Measurements from ENCODE around the gene NXPE2. TPM values are rescaled to one million over a fixed set of nuclear protein-coding genes. Genes with fewer than 3 reads are reported as not detected.

The NXPE2 gene
- total RNA-seq, 1 donor from 2014 or later: 0.19 TPM

DNA sequence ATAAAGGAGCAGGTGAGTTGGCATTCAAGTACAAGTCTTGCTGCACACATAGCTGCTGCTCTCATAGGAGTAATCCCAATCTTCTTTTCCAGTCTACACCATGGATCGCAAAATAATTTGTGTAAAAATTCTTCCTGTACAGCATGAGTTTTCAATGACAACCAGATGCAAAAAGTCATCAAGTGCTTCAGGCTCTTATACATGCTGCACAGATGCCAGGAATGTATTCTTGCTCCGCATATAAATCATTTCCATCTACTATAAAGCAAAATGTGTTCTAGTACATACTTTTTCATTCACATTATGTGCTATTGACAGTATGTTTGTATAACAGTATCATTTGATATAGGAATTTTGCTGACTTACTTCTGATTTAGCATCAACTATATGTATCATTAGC is 35.4 kb downstream of the NXPE2 start:
- Mint-ChIP-seq H3K36me3 (ENCODE audit: insufficient read depth) (no peaks in the 10 kb centered on the region), H3K27me3 (peaks cover under 1% of the 10 kb centered on the region), H3K4me1 (ENCODE audit: low read depth) (no peaks in the 10 kb centered on the region), H3K27ac (no peak overlapping the region), H3K9me3 (ENCODE audit: low read depth) (peaks cover 17% of the 10 kb centered on the region), H3K4me3 (ENCODE audit: low read depth) (no peak overlapping the region)
- DNase-seq (ENCODE audit: low spot score, unreplicated experiment): no peak
- TF ChIP-seq, protein P1, sequence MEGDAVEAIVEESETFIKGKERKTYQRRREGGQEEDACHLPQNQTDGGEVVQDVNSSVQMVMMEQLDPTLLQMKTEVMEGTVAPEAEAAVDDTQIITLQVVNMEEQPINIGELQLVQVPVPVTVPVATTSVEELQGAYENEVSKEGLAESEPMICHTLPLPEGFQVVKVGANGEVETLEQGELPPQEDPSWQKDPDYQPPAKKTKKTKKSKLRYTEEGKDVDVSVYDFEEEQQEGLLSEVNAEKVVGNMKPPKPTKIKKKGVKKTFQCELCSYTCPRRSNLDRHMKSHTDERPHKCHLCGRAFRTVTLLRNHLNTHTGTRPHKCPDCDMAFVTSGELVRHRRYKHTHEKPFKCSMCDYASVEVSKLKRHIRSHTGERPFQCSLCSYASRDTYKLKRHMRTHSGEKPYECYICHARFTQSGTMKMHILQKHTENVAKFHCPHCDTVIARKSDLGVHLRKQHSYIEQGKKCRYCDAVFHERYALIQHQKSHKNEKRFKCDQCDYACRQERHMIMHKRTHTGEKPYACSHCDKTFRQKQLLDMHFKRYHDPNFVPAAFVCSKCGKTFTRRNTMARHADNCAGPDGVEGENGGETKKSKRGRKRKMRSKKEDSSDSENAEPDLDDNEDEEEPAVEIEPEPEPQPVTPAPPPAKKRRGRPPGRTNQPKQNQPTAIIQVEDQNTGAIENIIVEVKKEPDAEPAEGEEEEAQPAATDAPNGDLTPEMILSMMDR (IDR thresholded peaks at IDR 0.05; ENCODE audit: unreplicated experiment): no peak

GRCh38 chr11:114719562-114719961 is 41.2 kb downstream of the NXPE2 start:
- Mint-ChIP-seq H3K27ac (no peak overlapping the region), H3K36me3 (ENCODE audit: insufficient read depth) (no peaks in the 10 kb centered on the region), H3K9me3 (ENCODE audit: low read depth) (no peaks in the 10 kb centered on the region), H3K4me3 (ENCODE audit: low read depth) (no peak overlapping the region), H3K27me3 (peaks cover 25% of the 10 kb centered on the region), H3K4me1 (ENCODE audit: low read depth) (no peaks in the 10 kb centered on the region)
- no peak for DNase-seq (ENCODE audit: low spot score, unreplicated experiment)
- TF ChIP-seq, protein P1 (IDR thresholded peaks at IDR 0.05; ENCODE audit: unreplicated experiment): no peak

DNA sequence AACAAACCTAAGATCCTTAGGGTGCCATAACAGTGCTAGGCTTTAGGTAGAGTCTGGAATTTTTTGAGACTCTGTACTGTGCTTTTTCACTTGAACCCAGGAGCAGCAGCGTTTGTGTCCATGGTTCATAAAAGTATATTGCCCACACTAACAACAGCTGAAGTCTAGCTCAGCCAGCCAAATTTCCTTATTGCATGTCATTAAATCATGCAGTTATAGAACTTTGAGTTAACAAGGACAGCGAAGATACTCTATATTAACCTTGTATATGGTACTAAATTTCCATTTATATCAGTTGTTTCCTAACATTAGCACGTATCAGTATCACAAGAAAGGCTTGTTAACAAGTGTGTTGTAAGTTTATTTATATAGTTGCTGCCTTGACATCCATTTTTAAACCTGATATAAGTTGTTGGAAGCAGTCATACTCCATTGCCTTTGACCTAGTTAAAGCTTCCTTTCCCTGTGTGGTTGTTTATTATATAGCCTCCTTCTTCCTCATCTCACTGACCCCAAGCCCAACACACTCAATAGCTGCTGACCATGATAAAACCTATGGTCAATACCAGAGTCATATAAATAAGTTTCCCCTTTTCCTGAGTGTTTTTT is 46.7 kb downstream of the NXPE2 start:
- TF ChIP-seq, protein P1 (IDR thresholded peaks at IDR 0.05; ENCODE audit: unreplicated experiment): no peak
- H3K27ac Mint-ChIP-seq: no peak overlapping the region
- no peak for DNase-seq (ENCODE audit: low spot score, unreplicated experiment)
- peaks cover 3% of the 10 kb centered on the region for H3K9me3 Mint-ChIP-seq (ENCODE audit: low read depth)
- H3K36me3 Mint-ChIP-seq (ENCODE audit: insufficient read depth): no peaks in the 10 kb centered on the region
- H3K27me3 Mint-ChIP-seq: peaks cover 31% of the 10 kb centered on the region
- no peaks in the 10 kb centered on the region for H3K4me1 Mint-ChIP-seq (ENCODE audit: low read depth)
- no peak overlapping the region for H3K4me3 Mint-ChIP-seq (ENCODE audit: low read depth)

DNA sequence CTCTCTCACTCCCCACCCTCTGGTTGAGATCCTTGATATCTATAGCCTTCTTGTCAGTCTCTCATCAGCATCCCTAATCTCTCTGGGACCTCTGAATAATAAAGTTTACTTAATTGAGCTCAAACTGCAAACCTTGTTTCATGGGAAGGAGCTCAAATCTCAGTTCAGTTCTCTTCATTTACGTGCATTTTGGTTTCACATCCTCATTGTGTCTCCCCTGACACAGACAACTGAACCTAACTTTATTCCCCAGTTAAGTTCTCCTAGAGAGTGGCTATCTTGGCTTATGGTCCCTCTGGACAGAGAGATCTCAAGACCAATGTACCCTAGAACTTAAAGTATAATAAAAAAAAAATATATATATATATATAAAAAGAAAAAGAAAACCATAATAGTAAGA is 47.3 kb downstream of the NXPE2 start:
- no peaks in the 10 kb centered on the region for H3K36me3 Mint-ChIP-seq (ENCODE audit: insufficient read depth)
- peaks cover 33% of the 10 kb centered on the region for H3K27me3 Mint-ChIP-seq
- peaks cover 3% of the 10 kb centered on the region for H3K9me3 Mint-ChIP-seq (ENCODE audit: low read depth)
- H3K4me1 Mint-ChIP-seq (ENCODE audit: low read depth): no peaks in the 10 kb centered on the region
- no peak overlapping the region for H3K27ac Mint-ChIP-seq
- H3K4me3 Mint-ChIP-seq (ENCODE audit: low read depth): no peak overlapping the region
- DNase-seq (ENCODE audit: low spot score, unreplicated experiment): no peak
- TF ChIP-seq, protein P1 (IDR thresholded peaks at IDR 0.05; ENCODE audit: unreplicated experiment): no peak

DNA sequence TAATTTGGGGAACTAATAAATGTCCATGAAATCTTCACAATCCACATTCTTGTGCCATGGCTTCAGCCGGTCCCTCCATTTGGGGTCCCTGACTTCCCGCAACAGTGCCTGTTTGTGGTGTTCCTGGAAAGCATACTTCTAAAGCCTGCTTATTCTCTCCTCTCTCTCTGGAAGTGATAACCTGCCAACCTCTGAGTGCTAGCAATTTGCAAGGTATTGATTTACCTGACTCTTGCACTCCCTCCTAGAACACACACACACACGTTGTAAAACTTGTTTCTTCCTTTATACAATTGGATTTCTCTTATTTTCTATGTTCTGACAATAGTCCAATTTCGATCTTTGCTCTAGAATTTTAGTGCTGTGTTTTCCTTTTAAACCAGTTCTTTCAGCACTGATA is 58.5 kb downstream of the NXPE2 start:
- Mint-ChIP-seq H3K36me3 (ENCODE audit: insufficient read depth) (no peaks in the 10 kb centered on the region), H3K9me3 (ENCODE audit: low read depth) (peaks cover 9% of the 10 kb centered on the region), H3K4me1 (ENCODE audit: low read depth) (peaks cover 6% of the 10 kb centered on the region), H3K27me3 (peaks cover 8% of the 10 kb centered on the region), H3K4me3 (ENCODE audit: low read depth) (no peak overlapping the region), H3K27ac (no peak overlapping the region)
- TF ChIP-seq, protein P1 (IDR thresholded peaks at IDR 0.05; ENCODE audit: unreplicated experiment): no peak
- DNase-seq (ENCODE audit: low spot score, unreplicated experiment): no peak
